HepG2 (cell line): ENCODE data around the gene RNU11. TPM values are rescaled to one million over a fixed set of nuclear protein-coding genes. Genes with fewer than 3 reads are reported as not detected.

Source experiments
- FOXA1 ChIP-seq, 2 experiments: fragments of 450-650 bp in 1 of 2; sonication (generic) in 1 of 2; formaldehyde crosslinking in 1 of 2; IDR thresholded peaks; 2 replicates each; pipeline versions ENCODE4 v1.4.0 to v1.6.1; 2016 to 2020; ENCODE audit warnings: missing genetic modification reagents in 1 of 2
- KAT8 ChIP-seq: IDR thresholded peaks from 2 replicates; pipeline ENCODE4 v1.6.1; 2016; ENCODE audit warnings: missing genetic modification reagents, missing compliant biosample characterization
- KDM5A ChIP-seq: fragments of 200-600 bp; sonication (generic); IDR thresholded peaks from 2 replicates; pipeline ENCODE4 v1.7.0; 2018; ENCODE audit warnings: antibody characterized with exemption, mild to moderate bottlenecking, low read length, borderline replicate concordance
- KDM5B ChIP-seq: sonication (generic); formaldehyde crosslinking; IDR thresholded peaks from 2 replicates; pipeline ENCODE4 v1.4.0; 2020; ENCODE audit warnings: missing genetic modification reagents, mild to moderate bottlenecking, borderline replicate concordance
- KLF13 ChIP-seq: sonication (generic); formaldehyde crosslinking; IDR thresholded peaks from 2 replicates; pipeline ENCODE4 v1.4.0; 2020; ENCODE audit warnings: mild to moderate bottlenecking, missing genetic modification reagents
- MTA1 ChIP-seq: sonication (generic); formaldehyde crosslinking; IDR thresholded peaks from 2 replicates; pipeline ENCODE4 v1.4.0; 2020; ENCODE audit warnings: missing genetic modification reagents, mild to moderate bottlenecking, borderline replicate concordance
- MYC ChIP-seq: sonication (generic); formaldehyde crosslinking; IDR thresholded peaks from 2 replicates; pipeline ENCODE4 v1.9.0; 2021; ENCODE audit warnings: missing genetic modification reagents, borderline replicate concordance
- NFE2 ChIP-seq: sonication (generic); formaldehyde crosslinking; IDR thresholded peaks from 2 replicates; pipeline ENCODE4 v1.4.0; 2020; ENCODE audit warnings: missing genetic modification reagents
- NFE2L1 ChIP-seq: sonication (generic); formaldehyde crosslinking; IDR thresholded peaks from 2 replicates; pipeline ENCODE4 v1.4.0; 2020; ENCODE audit warnings: missing genetic modification reagents, mild to moderate bottlenecking, borderline replicate concordance
- NPAS2 ChIP-seq: sonication (generic); formaldehyde crosslinking; IDR thresholded peaks from 2 replicates; pipeline ENCODE4 v1.8.0; 2022; ENCODE audit warnings: mild to moderate bottlenecking, missing genetic modification reagents, borderline replicate concordance
- RBFOX2 ChIP-seq: fragments of 200-400 bp; formaldehyde crosslinking; IDR thresholded peaks from 2 replicates; pipeline ENCODE4 v1.6.1; 2017; ENCODE audit warnings: low read depth, mild to moderate bottlenecking, low read length
- RXRB ChIP-seq: IDR thresholded peaks from 2 replicates; pipeline ENCODE4 v1.6.1; 2016; ENCODE audit warnings: borderline replicate concordance, missing genetic modification reagents, missing compliant biosample characterization
- SNAPC4 ChIP-seq: sonication (generic); formaldehyde crosslinking; IDR thresholded peaks from 2 replicates; pipeline ENCODE4 v1.4.0; 2020; ENCODE audit warnings: mild to moderate bottlenecking, missing genetic modification reagents
- YEATS4 ChIP-seq: sonication (generic); formaldehyde crosslinking; IDR thresholded peaks from 2 replicates; pipeline ENCODE4 v1.4.0; 2020; ENCODE audit warnings: missing genetic modification reagents, borderline replicate concordance
- ZBTB3 ChIP-seq: sonication (generic); formaldehyde crosslinking; IDR thresholded peaks from 2 replicates; pipeline ENCODE4 v1.4.0; 2020; ENCODE audit warnings: low read depth, mild to moderate bottlenecking, moderate library complexity, missing genetic modification reagents, borderline replicate concordance
- ZNF138 ChIP-seq: sonication (generic); formaldehyde crosslinking; IDR thresholded peaks from 2 replicates; pipeline ENCODE4 v1.5.0; 2020; ENCODE audit warnings: mild to moderate bottlenecking, low read depth, missing genetic modification reagents
- ZNF230 ChIP-seq: sonication (generic); formaldehyde crosslinking; IDR thresholded peaks from 2 replicates; pipeline ENCODE4 v1.4.0; 2020; ENCODE audit warnings: mild to moderate bottlenecking, missing genetic modification reagents
- ZNF234 ChIP-seq: sonication (generic); formaldehyde crosslinking; conservative IDR thresholded peaks from 2 replicates; pipeline ENCODE4 v1.5.1; 2020; ENCODE audit warnings: mild to moderate bottlenecking, missing genetic modification reagents
- ZNF431 ChIP-seq: sonication (generic); formaldehyde crosslinking; IDR thresholded peaks from 2 replicates; pipeline ENCODE4 v1.9.0; 2022; ENCODE audit warnings: missing genetic modification reagents, low read depth, mild to moderate bottlenecking, borderline replicate concordance
- ZNF670 ChIP-seq: sonication (generic); formaldehyde crosslinking; IDR thresholded peaks from 2 replicates; pipeline ENCODE4 v1.8.0; 2022; ENCODE audit warnings: mild to moderate bottlenecking, missing genetic modification reagents, borderline replicate concordance
- ZNF737 ChIP-seq: sonication (generic); formaldehyde crosslinking; IDR thresholded peaks from 2 replicates; pipeline ENCODE4 v1.5.0; 2020; ENCODE audit warnings: missing genetic modification reagents, mild to moderate bottlenecking, borderline replicate concordance
- ZSCAN12 ChIP-seq: sonication (generic); formaldehyde crosslinking; IDR thresholded peaks from 2 replicates; pipeline ENCODE4 v1.9.0; 2021; ENCODE audit warnings: mild to moderate bottlenecking, missing genetic modification reagents
- polyA plus RNA-seq, 8 experiments: library from polyadenylated mRNA; depleted of rRNA in 3 of 8; stranded (reverse) in 7 of 8; unstranded in 1 of 8; fragments of >200 nt; fragmentation: Illumina TruSeq in 4 of 8; extraction: Trizol in 4 of 8; gene quantifications; 2 replicates each; pipeline versions ENCODE4 v1.2.1 to v1.2.3, GENCODE V29; 2011 to 2016; ENCODE audit warnings: low read depth in 4 of 8, missing spikeins in 1 of 8, mixed read lengths in 1 of 8; ENCODE audit not compliant: insufficient read depth in 1 of 8
- total RNA-seq, 5 experiments: library from RNA; depleted of rRNA; stranded (reverse); fragments of >200 nt; fragmentation: Illumina TruSeq; extraction: Trizol; gene quantifications; 2 replicates each; pipeline ENCODE4 v1.2.3, GENCODE V29; 2016; ENCODE audit warnings: low read depth in 1 of 5
- TF ChIP-seq, protein P1 (sequence below): sonication (generic); formaldehyde crosslinking; IDR thresholded peaks from 2 replicates; pipeline ENCODE4 v1.8.0; 2022; ENCODE audit warnings: low read depth, missing genetic modification reagents

The RNU11 gene
- total and polyA plus RNA-seq, 2 of the 13 experiments (the other 11 are each of a cell fraction or from before 2014, with no cell fraction given), result not detected

DNA sequence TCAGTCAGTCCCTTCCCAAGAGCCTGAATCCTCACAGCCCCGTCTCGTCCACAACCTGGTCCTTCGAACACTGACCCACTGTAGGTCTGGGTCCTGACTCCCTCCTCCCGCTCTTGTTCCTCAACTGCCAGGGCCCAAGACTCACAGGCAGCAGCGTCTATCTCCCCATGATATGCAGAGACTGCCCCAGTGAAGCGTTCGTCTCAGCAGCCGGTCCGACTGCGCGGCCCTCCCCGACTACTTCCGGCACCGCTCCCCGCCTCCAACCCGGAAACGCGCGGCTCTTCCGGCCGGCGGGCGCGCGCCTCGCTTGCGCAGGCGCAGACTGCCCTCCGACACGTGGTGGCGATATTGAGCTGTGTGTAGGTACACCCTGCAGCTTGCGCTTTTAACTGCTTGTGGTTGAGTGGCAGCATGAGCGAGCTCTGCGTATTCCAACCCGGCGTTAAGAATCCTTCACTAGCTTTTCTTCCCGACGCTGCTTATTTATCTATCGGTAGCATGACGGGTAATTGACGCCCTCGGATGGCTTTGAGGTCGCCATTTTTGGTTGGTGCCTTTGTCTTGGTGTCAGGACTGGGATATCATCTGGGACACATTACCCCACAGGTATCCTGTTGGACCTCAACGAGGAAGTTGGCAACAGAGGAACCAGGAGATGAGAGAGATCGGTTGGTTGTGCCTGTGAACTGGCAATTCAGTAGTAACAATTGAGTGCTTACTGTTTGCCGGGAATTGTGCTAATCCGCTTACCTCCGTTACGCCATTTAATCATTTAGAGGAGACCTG, 5.4 kb upstream of the RNU11 start, which contains the start of gene TAF12 (continued):
- TF ChIP-seq ZBTB3, result 0 out of 2 replicates have a peak, but pooled peaks have one; percentile 40
- TF ChIP-seq NFE2L1 (CRISPR knock-in tag), result peak; percentile 57; the same call in 1 of the 2 replicates
- TF ChIP-seq ZNF670 (CRISPR knock-in tag), result peak; percentile 65
- TF ChIP-seq RXRB (CRISPR knock-in tag), result peak; percentile 66
- no peak for TF ChIP-seq NFE2 (CRISPR knock-in tag)
- TF ChIP-seq ZNF230 (CRISPR knock-in tag), result peak; percentile 55; the same call in 1 of the 2 replicates
- TF ChIP-seq MTA1 (CRISPR knock-in tag), result peak; percentile 52
- TF ChIP-seq, protein P1, sequence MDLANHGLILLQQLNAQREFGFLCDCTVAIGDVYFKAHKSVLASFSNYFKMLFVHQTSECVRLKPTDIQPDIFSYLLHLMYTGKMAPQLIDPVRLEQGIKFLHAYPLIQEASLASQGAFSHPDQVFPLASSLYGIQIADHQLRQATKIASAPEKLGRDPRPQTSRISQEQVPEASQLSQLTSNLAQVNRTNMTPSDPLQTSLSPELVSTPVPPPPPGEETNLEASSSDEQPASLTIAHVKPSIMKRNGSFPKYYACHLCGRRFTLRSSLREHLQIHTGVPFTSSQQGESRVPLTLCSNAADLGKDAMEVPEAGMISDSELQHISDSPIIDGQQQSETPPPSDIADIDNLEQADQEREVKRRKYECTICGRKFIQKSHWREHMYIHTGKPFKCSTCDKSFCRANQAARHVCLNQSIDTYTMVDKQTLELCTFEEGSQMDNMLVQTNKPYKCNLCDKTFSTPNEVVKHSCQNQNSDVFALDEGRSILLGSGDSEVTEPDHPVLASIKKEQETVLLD (CRISPR knock-in tag), result peak; percentile 67; the same call in 1 of the 2 replicates
- TF ChIP-seq KDM5A, result peak; percentile 58; the same call in 1 of the 2 replicates
- TF ChIP-seq MYC (CRISPR knock-in tag), result peak; percentile 97
- peak; percentile 94 for TF ChIP-seq KAT8 (CRISPR knock-in tag)
- peak; percentile 95 for TF ChIP-seq RBFOX2
- peak; percentile 95; the same call in 1 of the 2 replicates for TF ChIP-seq SNAPC4 (CRISPR knock-in tag)
- peak; percentile 93; the same call in 1 of the 2 replicates for TF ChIP-seq ZNF737 (CRISPR knock-in tag)
- TF ChIP-seq ZNF138, result 0 out of 2 replicates have a peak, but pooled peaks have one; percentile 77
- no peak for TF ChIP-seq NPAS2 (CRISPR knock-in tag)
- TF ChIP-seq FOXA1 (IDR thresholded peaks at IDR 0.05), result no peak
- 0 out of 2 replicates have a peak, but pooled peaks have one; percentile 24 for TF ChIP-seq FOXA1 (CRISPR knock-in tag; IDR thresholded peaks at IDR 0.05)
- no peak for TF ChIP-seq KLF13 (CRISPR knock-in tag)
- TF ChIP-seq ZSCAN12 (CRISPR knock-in tag), result no peak; the same call in 1 of the 2 replicates
- TF ChIP-seq KDM5B, result peak; percentile 75; the same call in 1 of the 2 replicates
- peak; percentile 92 for TF ChIP-seq YEATS4 (CRISPR knock-in tag)
- TF ChIP-seq ZNF431 (CRISPR knock-in tag), result peak; percentile 68; the same call in 1 of the 2 replicates
- peak; percentile 85; the same call in 1 of the 2 replicates for TF ChIP-seq ZNF234 (CRISPR knock-in tag)
